Uterus (tissue), 4 donors: ENCODE measurements around the gene TLK1. TPM values are rescaled to one million over a fixed set of nuclear protein-coding genes. Genes with fewer than 3 reads are reported as not detected.

Experiments
- DNase-seq, 2 donors: peaks; one replicate each; pipeline ENCODE4 v3.0.0-alpha.2; 2019 to 2020
- H3K27ac ChIP-seq, 2 donors: fragments of 200-600 bp; sonication (generic); 1 replicate in 1 of 2; 2 replicates in 1 of 2; pipeline ENCODE4 v1.5.1; 2016 to 2018
- H3K27me3 ChIP-seq, 2 donors: fragments of 200-600 bp; sonication (generic); one replicate each; pipeline ENCODE4 v1.5.1; 2018 to 2019; ENCODE audit warnings: control low read depth in 1 of 2
- H3K36me3 ChIP-seq, 2 donors: fragments of 200-600 bp; sonication (generic); one replicate each; pipeline ENCODE4 v1.5.1; 2019; ENCODE audit warnings: control low read depth in 1 of 2
- H3K4me1 ChIP-seq, 2 donors: fragments of 200-600 bp; sonication (generic); one replicate each; pipeline ENCODE4 v1.5.1; 2018 to 2019; ENCODE audit warnings: control low read depth in 1 of 2
- H3K4me3 ChIP-seq, 2 donors: fragments of 200-600 bp; sonication (generic); 1 replicate in 1 of 2; 2 replicates in 1 of 2; pipeline ENCODE4 v1.5.1; 2018 to 2019; ENCODE audit warnings: mild to moderate bottlenecking in 1 of 2
- H3K9me3 ChIP-seq, 2 donors: fragments of 200-600 bp; sonication (generic); one replicate each; pipeline ENCODE4 v1.5.1; 2019; ENCODE audit warnings: control low read depth in 1 of 2
- POLR2A ChIP-seq, 2 donors: fragments of 450-650 bp; IDR thresholded peaks; one replicate each; pipeline ENCODE4 v1.6.1; 2016; ENCODE audit warnings: antibody characterized with exemption in 2 of 2, mild to moderate bottlenecking in 1 of 2, moderate library complexity in 1 of 2
- intact Hi-C: fragments of 100-400 bp; cut with DNase I; formaldehyde crosslinking; loops from one replicate; pipeline ENCODE4 v1.15.1; 2023; ENCODE audit warnings: low total_unique reads
- total RNA-seq, 4 donors: library from RNA; depleted of rRNA in 3 of 4; stranded (reverse); fragments of >200 nt in 3 of 4; gene quantifications; one replicate each; pipeline versions ENCODE4 v1.1.0 to v1.2.4, GENCODE V29; 2014 to 2023
- TF ChIP-seq, protein P1 (sequence below), 4 experiments: fragments of 200-600 bp in 2 of 4; fragments of 450-650 bp in 2 of 4; sonication (generic) in 2 of 4; IDR thresholded peaks; one replicate each; pipeline ENCODE4 v1.5.1; 2016 to 2019; ENCODE audit warnings: antibody characterized with exemption in 4 of 4, mild to moderate bottlenecking in 2 of 4, moderate library complexity in 1 of 4
- donor health status: DM: yes; HTN: yes; CAD: no.

The TLK1 gene
- total RNA-seq, 4 donors from 2014 or later = 24.4 to 77.3 (median 36.1) TPM

DNA sequence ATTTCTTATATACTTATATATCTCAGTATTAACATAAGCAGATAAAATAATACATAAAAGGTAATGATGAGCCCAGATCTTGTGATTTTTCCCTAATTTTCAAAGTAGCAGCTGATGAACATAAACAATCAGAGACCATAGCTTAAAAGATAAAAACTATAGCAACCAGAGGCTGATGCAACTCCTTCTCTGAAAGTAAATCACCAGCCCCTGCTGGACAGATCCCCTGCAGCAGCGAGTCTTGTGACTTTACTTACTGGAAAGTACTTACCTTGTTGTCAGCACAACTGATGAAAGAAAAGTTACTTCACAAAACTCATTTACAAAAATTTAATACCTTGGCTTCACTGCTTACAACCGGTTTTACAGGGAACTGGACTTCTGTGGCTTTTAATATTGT lies 164.4 kb downstream of the TLK1 start:
- H3K4me3 ChIP-seq = no peak overlapping the region
- TF ChIP-seq POLR2A (IDR thresholded peaks at IDR 0.05) = no peak
- TF ChIP-seq, protein P1, sequence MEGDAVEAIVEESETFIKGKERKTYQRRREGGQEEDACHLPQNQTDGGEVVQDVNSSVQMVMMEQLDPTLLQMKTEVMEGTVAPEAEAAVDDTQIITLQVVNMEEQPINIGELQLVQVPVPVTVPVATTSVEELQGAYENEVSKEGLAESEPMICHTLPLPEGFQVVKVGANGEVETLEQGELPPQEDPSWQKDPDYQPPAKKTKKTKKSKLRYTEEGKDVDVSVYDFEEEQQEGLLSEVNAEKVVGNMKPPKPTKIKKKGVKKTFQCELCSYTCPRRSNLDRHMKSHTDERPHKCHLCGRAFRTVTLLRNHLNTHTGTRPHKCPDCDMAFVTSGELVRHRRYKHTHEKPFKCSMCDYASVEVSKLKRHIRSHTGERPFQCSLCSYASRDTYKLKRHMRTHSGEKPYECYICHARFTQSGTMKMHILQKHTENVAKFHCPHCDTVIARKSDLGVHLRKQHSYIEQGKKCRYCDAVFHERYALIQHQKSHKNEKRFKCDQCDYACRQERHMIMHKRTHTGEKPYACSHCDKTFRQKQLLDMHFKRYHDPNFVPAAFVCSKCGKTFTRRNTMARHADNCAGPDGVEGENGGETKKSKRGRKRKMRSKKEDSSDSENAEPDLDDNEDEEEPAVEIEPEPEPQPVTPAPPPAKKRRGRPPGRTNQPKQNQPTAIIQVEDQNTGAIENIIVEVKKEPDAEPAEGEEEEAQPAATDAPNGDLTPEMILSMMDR (IDR thresholded peaks at IDR 0.05) = no peak
- H3K27ac ChIP-seq = no peak overlapping the region
- H3K4me1 ChIP-seq = no peaks in the 10 kb centered on the region
- intact Hi-C loops = no loop called here
- no peaks in the 10 kb centered on the region for H3K9me3 ChIP-seq
- peaks cover 0 to 3% of the 10 kb centered on the region in 2 donors for H3K36me3 ChIP-seq
- H3K27me3 ChIP-seq = no peaks in the 10 kb centered on the region
- DNase-seq = no peak

DNA sequence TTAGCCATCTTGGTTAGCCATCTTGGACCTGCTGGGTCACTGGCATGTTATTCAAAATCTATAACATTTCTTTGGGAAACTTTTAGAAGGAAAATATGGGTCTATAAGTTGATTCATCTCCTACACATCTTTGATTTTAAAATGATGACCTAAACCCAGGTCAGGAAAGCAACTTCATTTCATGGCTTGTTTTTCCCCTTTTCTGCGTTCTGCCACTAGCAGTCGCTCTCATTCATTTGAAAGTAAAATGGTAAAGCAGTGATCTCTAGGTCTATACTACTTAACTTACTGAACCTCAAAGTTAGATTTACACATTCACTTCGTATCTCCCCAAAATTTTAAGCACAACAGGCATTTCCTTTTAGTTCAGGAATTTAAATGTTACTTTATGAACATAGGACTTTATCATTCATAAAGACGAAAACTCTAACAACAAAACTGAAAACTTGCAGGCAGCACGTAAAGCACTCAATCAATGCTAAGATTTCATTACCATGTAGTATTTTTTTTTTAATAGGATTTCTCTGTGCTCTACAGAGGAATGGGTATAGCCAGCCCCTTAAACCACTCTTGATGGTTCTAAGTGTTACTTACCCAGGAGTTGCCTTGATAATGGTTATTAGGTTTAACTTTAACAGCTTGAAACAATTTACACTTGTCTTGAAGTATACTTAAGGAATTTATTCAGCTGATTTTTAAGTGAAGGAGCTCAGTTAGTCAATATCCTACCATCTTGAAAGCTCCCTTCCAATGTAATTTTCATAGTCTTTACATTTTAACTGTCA lies 169.1 kb downstream of the TLK1 start:
- no peak for DNase-seq
- H3K4me1 ChIP-seq = no peaks in the 10 kb centered on the region
- H3K36me3 ChIP-seq = peaks cover 0 to 3% of the 10 kb centered on the region in 2 donors
- H3K9me3 ChIP-seq = no peaks in the 10 kb centered on the region
- no peaks in the 10 kb centered on the region for H3K27me3 ChIP-seq
- no peak overlapping the region for H3K27ac ChIP-seq
- no peak overlapping the region for H3K4me3 ChIP-seq
- no peak for TF ChIP-seq POLR2A (IDR thresholded peaks at IDR 0.05)
- TF ChIP-seq, protein P1 (IDR thresholded peaks at IDR 0.05) = no peak
- intact Hi-C loops = no loop called here

DNA sequence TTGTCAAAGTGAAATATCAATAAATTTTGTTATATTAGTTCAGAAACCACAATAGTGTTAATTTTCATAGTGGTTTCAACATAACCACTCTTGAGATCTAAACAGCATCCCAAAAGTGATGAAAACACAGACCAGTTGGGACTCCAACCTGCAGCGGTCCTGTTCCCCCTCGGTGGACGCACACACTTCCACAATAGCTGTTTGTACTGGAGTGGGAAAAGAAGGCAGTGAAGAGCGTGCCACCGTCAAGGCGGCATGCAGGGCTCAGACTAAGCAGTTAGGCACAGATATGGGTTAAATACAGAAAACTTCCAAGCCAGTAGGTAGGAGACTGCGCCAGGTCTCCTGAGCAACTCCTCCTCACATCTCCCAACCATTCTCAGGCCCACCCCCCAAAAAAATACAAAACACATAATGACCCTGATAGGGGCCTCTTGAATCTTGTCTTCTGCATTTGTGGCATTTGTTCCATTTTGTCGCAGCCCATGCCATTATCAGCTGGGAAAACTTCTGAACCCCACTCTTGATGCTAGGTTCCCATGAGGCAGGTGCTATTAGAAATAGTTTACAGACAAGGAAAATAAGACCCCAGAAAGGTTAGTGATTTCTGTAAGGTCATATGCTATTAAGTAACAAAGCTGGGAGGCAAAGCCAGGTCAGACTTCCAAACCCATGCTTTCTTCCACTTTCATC lies 174.0 kb downstream of the TLK1 start:
- Histone ChIP-seq H3K9me3 (no peaks in the 10 kb centered on the region), H3K27ac (no peak overlapping the region), H3K27me3 (no peaks in the 10 kb centered on the region), H3K4me3 (no peak overlapping the region), H3K4me1 (no peaks in the 10 kb centered on the region), H3K36me3 (no peaks in the 10 kb centered on the region)
- intact Hi-C loops = no loop called here
- no peak for TF ChIP-seq POLR2A (IDR thresholded peaks at IDR 0.05)
- TF ChIP-seq, protein P1 (IDR thresholded peaks at IDR 0.05) = no peak
- DNase-seq = no peak

DNA sequence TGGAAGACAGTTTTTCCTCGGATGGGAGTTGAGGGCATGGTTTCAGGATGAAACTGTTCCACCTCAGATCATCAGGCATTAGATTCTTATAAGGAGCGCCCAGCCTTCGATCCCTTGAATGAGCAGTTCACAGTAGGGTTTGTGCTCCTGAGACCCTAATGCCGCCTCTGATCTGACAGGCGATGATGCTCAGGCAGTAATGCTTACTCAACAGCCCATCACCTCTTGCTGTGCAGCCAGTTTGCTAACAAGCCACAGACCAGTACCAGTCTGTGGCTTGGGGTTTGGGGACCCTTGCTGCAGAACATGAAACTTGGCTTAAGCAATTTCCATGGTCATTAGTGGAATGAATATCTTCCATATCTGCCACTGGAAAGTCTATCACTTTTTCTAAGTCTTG lies 175.3 kb downstream of the TLK1 start:
- Histone ChIP-seq H3K9me3 (no peaks in the 10 kb centered on the region), H3K27me3 (no peaks in the 10 kb centered on the region), H3K4me3 (no peak overlapping the region), H3K4me1 (no peaks in the 10 kb centered on the region), H3K36me3 (no peaks in the 10 kb centered on the region), H3K27ac (no peak overlapping the region)
- intact Hi-C loops = no loop called here
- TF ChIP-seq POLR2A (IDR thresholded peaks at IDR 0.05) = no peak
- TF ChIP-seq, protein P1 (IDR thresholded peaks at IDR 0.05) = no peak
- DNase-seq = no peak

DNA sequence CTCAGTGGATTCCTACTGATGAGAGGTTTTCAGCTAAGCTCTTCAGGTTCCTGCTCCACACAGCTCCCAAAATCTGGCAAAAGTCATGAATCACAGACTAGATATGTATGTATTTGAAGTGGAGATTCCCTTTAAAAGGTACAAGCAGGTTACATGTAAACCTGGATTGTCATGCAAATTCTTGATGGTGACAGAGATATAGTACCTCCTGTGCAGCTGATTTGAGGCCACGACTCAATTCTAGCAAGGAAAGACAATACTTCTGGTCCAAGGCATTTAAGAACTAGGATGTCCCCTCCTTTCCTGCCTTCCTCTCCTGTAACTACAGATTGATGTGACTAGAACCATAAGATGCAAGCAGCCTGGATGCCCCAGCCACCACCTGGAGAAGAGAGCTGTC lies 176.6 kb downstream of the TLK1 start:
- Histone ChIP-seq H3K4me1 (no peaks in the 10 kb centered on the region), H3K27ac (no peak overlapping the region), H3K4me3 (no peak overlapping the region), H3K9me3 (no peaks in the 10 kb centered on the region), H3K36me3 (no peaks in the 10 kb centered on the region), H3K27me3 (no peaks in the 10 kb centered on the region)
- TF ChIP-seq, protein P1 (IDR thresholded peaks at IDR 0.05) = no peak
- TF ChIP-seq POLR2A (IDR thresholded peaks at IDR 0.05) = no peak
- no peak for DNase-seq
- intact Hi-C loops = no loop called here
